ENCODE measurements around the gene KAT8. TPM values are rescaled to one million over a fixed set of nuclear protein-coding genes. Genes with fewer than 3 reads are reported as not detected.

Gene KAT8
- total and polyA plus RNA-seq, 2 of the 13 experiments (the other 11 are each of a cell fraction or from before 2014, with no cell fraction given), result 79.0 to 84.2 TPM

- no peak for TF ChIP-seq ZMAT3 (CRISPR knock-in tag; conservative IDR thresholded peaks at IDR 0.05)
These were observed 29.5 kb upstream of the KAT8 start (continued) for GRCh38 chr16:31087971-31088370.

GRCh38 chr16:31088459-31089183, 28.8 kb upstream of the KAT8 start, which contains the start of gene PRSS53:
TSS of gene PRSS53 (minus strand) at chr16:31088943. CDS start at chr16:31088809, 134 bp downstream.
- no peak within 1 kb of the TSS for H3K4me2 ChIP-seq (ENCODE audit: low read depth, low read length)
- H4K20me1 ChIP-seq (ENCODE audit: insufficient read depth, low read length), result peaks cover 12% of the 10 kb centered on the region
- H3K79me2 ChIP-seq (ENCODE audit: insufficient read depth, low read length), result peaks cover 25% of the 10 kb centered on the region
- H3K4me1 ChIP-seq (ENCODE audit: insufficient read depth, low read length), result peaks cover 14% of the 10 kb centered on the region
- H3K36me3 ChIP-seq (replicated peaks in 1 of 2; ENCODE audit: control insufficient read depth in 1 of 2, insufficient read depth in 2 of 2, low read length in 2 of 2), result peaks cover 15 to 32% of the 10 kb centered on the region in 2 experiments
- no peak within 1 kb of the TSS for H3K9ac ChIP-seq (ENCODE audit: insufficient read depth, low read depth, low read length)
- POLR2A ChIA-PET, result no interaction called here
- in situ Hi-C loops (cut with HindIII; ENCODE audit: extremely low pct_ligation_motif_present, low pct_unique_long_range_greater_than_20kb) (no loop called here), intact Hi-C loops (cut with micrococcal nuclease; ENCODE audit: unreplicated experiment) (no loop called here)
- no peak within 1 kb of the TSS for H3K4me3 ChIP-seq (replicated peaks in 1 of 3; ENCODE audit: insufficient read depth in 1 of 3, low read depth in 2 of 3, low read length in 3 of 3)
- BruUV-seq (replicated peaks), result no TSS peak
- FAIRE-seq (no peak), DNase-seq (ENCODE audit: low spot score) (no peak), ATAC-seq (no peak)
- 94% methylated on average over 14 of the region's 15 CpGs for WGBS (ENCODE audit: low lambda C conversion rate)
- H3K27me3 ChIP-seq (ENCODE audit: control insufficient read depth in 1 of 2, insufficient read depth in 2 of 2, low read length in 2 of 2), result no peaks in the 10 kb centered on the region; a peak in 1 of 5 replicates
- H3K9me3 ChIP-seq (ENCODE audit: low read length), result no peaks in the 10 kb centered on the region
- no peak within 1 kb of the TSS for H3K27ac ChIP-seq (ENCODE audit: extremely low read length, insufficient read depth, low read length)
- H2AFZ ChIP-seq (ENCODE audit: low read length), result no peak within 1 kb of the TSS
- CTCF ChIA-PET (ENCODE audit: low intra/inter-chr PET ratio, low total read pairs), result no interaction called here
- peak; percentile 79 for TF ChIP-seq RBM22 (optimal IDR thresholded peaks at IDR 0.05; ENCODE audit: low read length)
- TF ChIP-seq ZBTB33 (CRISPR knock-in tag; IDR thresholded peaks at IDR 0.05), result peak; percentile 33; the same call in 1 of the 2 replicates
- no peak for TF ChIP-seq PHF5A (CRISPR knock-in tag; IDR thresholded peaks at IDR 0.05; ENCODE audit: low read depth, unreplicated experiment)
- TF ChIP-seq BCLAF1 (IDR thresholded peaks at IDR 0.05), result no peak
- no peak for TF ChIP-seq JDP2 (CRISPR knock-in tag; IDR thresholded peaks at IDR 0.05; ENCODE audit: borderline replicate concordance)
- no peak for TF ChIP-seq BRCA1 (CRISPR knock-in tag; IDR thresholded peaks at IDR 0.05)
- no peak for TF ChIP-seq XBP1 (CRISPR knock-in tag; IDR thresholded peaks at IDR 0.05)
- no peak for TF ChIP-seq ZIK1 (CRISPR knock-in tag; IDR thresholded peaks at IDR 0.05; ENCODE audit: borderline replicate concordance, low read depth)
- no peak for TF ChIP-seq ZNF367 (CRISPR knock-in tag; IDR thresholded peaks at IDR 0.05; ENCODE audit: borderline replicate concordance)
- TF ChIP-seq NFE2 (CRISPR knock-in tag; IDR thresholded peaks at IDR 0.05), result no peak
- no peak for TF ChIP-seq ZUFSP (CRISPR knock-in tag; IDR thresholded peaks at IDR 0.05; ENCODE audit: borderline replicate concordance)
- no peak for TF ChIP-seq NR3C1 (CRISPR knock-in tag; IDR thresholded peaks at IDR 0.05)
- TF ChIP-seq AGO2 (optimal IDR thresholded peaks at IDR 0.05; ENCODE audit: low read depth, low read length), result peak; percentile 86
- no peak for TF ChIP-seq NCOA5 (CRISPR knock-in tag; IDR thresholded peaks at IDR 0.05)
- no peak for TF ChIP-seq TAF15 (IDR thresholded peaks at IDR 0.05; ENCODE audit: low read depth, low read length, poor library complexity, severe bottlenecking)

All from HepG2 (cell line).